ENCODE measurements around the gene PTDSS2.
"Not testable (repeated sequence)": the region's sequence is repeated elsewhere in the genome, so short reads cannot be mapped to it uniquely, and the experiment has no call there.

PTDSS2 gene

GRCh38 chr11:508956-509355 is 58.9 kb downstream of the PTDSS2 start:
- DNase-seq: no peak

- DNase-seq: no peak
Observed at GRCh38 chr11:512761-513595, 62.9 kb downstream of the PTDSS2 start.

GRCh38 chr11:514606-515005 is 64.5 kb downstream of the PTDSS2 start:
- DNase-seq: no peak

GRCh38 chr11:515131-515530 is 65.1 kb downstream of the PTDSS2 start:
- DNase-seq: no peak

- no peak for DNase-seq
Observed at GRCh38 chr11:516400-516799, 66.3 kb downstream of the PTDSS2 start.

- DNase-seq: not testable (repeated sequence)
Observed at GRCh38 chr11:516918-517685, 67.0 kb downstream of the PTDSS2 start.

GRCh38 chr11:518463-519202 is 68.6 kb downstream of the PTDSS2 start:
- DNase-seq: peak; percentile 84 to 96

- no peak for DNase-seq
Observed at GRCh38 chr11:520428-521176, 70.5 kb downstream of the PTDSS2 start.

- no peak for DNase-seq
Observed at GRCh38 chr11:521177-521688, 71.2 kb downstream of the PTDSS2 start.

- DNase-seq: no peak
Observed at GRCh38 chr11:526192-526591, 76.1 kb downstream of the PTDSS2 start.

GRCh38 chr11:528166-528814 is 78.2 kb downstream of the PTDSS2 start:
- no peak for DNase-seq

GRCh38 chr11:528815-529727 is 79.0 kb downstream of the PTDSS2 start:
- DNase-seq: no peak

- no peak for DNase-seq
Observed at GRCh38 chr11:529728-530411, 79.8 kb downstream of the PTDSS2 start.

- no peak for DNase-seq
Observed at GRCh38 chr11:530960-531831, 81.1 kb downstream of the PTDSS2 start.

- no peak for DNase-seq
Observed at GRCh38 chr11:531919-532526, 81.9 kb downstream of the PTDSS2 start.

- no peak for DNase-seq
Observed at GRCh38 chr11:532527-532985, 82.5 kb downstream of the PTDSS2 start.

- no peak for DNase-seq
Observed at GRCh38 chr11:532986-533585, 83.0 kb downstream of the PTDSS2 start.

Measured in NCI-H526 (cell line).